Measurements from ENCODE around the gene LRP2.
A peak's percentile ranks its signal among the peaks of the same experiment; 100 is the strongest.
"Not testable (repeated sequence)": the region's sequence is repeated elsewhere in the genome, so short reads cannot be mapped to it uniquely, and the experiment has no call there.

Gene LRP2

DNA sequence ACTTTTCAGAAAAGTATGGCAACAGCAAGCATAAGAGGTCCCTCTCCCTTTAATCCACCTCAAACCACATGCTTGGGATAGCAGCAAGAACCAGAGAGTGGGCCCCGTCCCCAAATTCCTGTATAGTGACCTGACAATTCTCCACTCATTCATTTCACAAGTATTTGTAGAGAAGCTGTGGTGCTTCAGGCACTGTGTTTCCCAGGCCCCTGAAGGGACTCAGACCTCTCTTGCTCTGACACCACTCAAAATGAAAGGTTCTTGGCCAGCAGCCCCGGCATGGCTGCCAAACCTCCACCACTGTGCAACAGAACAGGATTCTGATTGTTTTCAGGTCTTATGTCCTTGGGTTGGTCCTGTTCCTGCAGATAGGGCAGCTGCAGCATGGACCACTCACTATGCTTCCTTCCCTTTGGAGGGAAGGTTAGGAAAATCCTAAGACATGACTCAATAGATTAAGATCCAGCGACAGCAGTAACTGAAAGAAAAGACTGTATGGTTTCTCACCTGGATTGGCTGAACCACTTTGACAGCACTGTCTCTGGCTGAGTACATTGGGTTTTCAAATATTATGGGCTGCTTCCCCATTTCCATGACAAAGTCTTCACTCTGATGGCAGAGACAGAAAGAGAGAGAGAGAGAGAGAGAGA, 225.3 kb downstream of the LRP2 start:
- TF ChIP-seq, protein P1, sequence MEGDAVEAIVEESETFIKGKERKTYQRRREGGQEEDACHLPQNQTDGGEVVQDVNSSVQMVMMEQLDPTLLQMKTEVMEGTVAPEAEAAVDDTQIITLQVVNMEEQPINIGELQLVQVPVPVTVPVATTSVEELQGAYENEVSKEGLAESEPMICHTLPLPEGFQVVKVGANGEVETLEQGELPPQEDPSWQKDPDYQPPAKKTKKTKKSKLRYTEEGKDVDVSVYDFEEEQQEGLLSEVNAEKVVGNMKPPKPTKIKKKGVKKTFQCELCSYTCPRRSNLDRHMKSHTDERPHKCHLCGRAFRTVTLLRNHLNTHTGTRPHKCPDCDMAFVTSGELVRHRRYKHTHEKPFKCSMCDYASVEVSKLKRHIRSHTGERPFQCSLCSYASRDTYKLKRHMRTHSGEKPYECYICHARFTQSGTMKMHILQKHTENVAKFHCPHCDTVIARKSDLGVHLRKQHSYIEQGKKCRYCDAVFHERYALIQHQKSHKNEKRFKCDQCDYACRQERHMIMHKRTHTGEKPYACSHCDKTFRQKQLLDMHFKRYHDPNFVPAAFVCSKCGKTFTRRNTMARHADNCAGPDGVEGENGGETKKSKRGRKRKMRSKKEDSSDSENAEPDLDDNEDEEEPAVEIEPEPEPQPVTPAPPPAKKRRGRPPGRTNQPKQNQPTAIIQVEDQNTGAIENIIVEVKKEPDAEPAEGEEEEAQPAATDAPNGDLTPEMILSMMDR (IDR thresholded peaks at IDR 0.05; ENCODE audit: low read depth, low read length), result no peak
- TF ChIP-seq POLR2A (IDR thresholded peaks at IDR 0.05; ENCODE audit: extremely low read depth, insufficient read length) (no peak), MYC (IDR thresholded peaks at IDR 0.05; ENCODE audit: low read depth, low read length) (no peak)
- TF ChIP-seq, protein P2, sequence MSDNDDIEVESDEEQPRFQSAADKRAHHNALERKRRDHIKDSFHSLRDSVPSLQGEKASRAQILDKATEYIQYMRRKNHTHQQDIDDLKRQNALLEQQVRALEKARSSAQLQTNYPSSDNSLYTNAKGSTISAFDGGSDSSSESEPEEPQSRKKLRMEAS (IDR thresholded peaks at IDR 0.05; ENCODE audit: low read depth, low read length), result no peak
- no peak for DNase-seq (ENCODE audit: low read depth)

DNA sequence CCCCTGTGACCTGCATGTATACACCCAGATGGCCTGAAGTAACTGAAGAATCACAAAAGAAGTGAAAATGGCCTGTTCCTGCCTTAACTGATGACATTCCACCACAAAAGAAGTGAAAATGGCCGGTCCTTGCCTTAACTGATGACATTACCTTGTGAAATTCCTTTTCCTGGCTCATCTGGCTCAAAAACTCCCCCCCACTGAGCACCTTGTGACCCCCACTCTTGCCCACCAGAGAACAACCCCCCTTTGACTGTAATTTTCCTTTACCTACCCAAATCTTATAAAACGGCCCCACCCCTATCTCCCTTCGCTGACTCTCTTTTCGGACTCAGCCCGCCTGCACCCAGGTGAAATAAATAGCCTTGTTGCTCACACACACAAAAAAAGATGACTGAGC, 225.9 kb downstream of the LRP2 start:
- not testable (repeated sequence) for H3K4me3 ChIP-seq (ENCODE audit: low read depth, low read length)

More for the DNA sequence above, 225.3 kb downstream of the LRP2 start:
- H3K4me3 ChIP-seq (ENCODE audit: low read depth, low read length), result no peak overlapping the region

DNA sequence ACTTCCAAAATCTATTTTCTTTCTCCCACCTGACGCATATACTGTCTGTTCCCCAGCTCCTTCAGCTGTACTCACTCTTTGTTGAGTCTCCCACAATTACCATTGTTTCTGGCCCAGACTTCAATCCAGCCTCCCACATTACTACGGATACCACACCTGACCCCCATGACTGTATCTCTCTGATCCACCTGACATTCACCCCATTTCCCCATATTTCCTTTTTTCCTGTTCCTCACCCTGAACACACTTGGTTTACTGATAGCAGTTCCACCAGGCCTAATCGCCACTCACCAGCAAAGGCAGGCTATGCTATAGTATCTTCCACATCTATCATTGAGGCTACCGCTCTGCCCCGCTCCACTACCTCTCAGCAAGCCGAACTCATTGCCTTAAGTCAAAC, 228.1 kb downstream of the LRP2 start:
- not testable (repeated sequence) for H3K4me3 ChIP-seq (ENCODE audit: low read depth, low read length); DNase-seq (ENCODE audit: low read depth)

More for the DNA sequence above, 225.9 kb downstream of the LRP2 start:
- not testable (repeated sequence) for DNase-seq (ENCODE audit: low read depth)

DNA sequence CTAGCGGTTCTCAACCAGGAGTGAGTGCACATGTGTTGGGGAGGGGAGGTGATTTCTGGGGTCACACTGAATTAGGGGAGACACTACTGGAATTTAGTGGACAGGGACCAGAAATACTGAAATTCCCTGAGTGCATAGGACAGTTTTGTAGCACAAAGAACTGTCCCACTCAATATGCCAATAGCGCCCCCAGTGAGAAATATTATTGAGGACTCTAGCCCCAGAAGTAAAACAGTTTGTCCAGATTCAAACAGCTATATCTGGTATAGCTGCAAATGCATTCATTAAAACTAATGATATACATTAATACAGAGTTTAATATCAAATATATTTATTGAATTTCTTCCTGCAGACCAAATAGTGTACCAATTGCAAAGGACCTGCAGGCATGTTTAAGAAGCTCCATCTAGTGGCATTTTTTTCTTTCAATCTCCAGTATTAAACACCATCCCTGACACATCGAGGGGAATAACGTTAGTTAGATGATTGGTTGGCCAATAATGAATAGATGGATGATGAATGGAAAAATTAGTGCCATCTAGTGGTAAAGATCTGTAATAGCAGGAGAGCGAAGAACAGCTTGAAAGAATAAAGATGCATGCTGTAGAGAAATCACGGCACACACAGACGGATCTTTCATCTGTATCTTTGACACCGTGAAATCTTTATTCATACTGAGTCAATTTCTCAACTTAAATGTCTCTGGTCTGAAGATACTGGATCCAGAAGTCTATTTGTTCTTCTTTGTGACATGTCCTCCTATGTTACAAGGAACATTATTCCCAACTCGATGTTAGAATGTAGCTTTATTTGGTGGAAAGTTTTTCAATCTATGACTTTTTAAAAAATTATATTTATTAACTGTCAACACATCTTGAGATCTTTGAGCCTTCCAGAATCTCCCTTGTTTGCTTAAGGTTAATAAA, 230.5 kb downstream of the LRP2 start:
- H3K4me3 ChIP-seq (ENCODE audit: low read depth, low read length), result no peak overlapping the region
- DNase-seq (ENCODE audit: low read depth), result peak; percentile 80
- no peak for TF ChIP-seq MYC (IDR thresholded peaks at IDR 0.05; ENCODE audit: low read depth, low read length)
- TF ChIP-seq, protein P1 (IDR thresholded peaks at IDR 0.05; ENCODE audit: low read depth, low read length), result peak; percentile 71
- TF ChIP-seq, protein P2 (IDR thresholded peaks at IDR 0.05; ENCODE audit: low read depth, low read length), result no peak

DNA sequence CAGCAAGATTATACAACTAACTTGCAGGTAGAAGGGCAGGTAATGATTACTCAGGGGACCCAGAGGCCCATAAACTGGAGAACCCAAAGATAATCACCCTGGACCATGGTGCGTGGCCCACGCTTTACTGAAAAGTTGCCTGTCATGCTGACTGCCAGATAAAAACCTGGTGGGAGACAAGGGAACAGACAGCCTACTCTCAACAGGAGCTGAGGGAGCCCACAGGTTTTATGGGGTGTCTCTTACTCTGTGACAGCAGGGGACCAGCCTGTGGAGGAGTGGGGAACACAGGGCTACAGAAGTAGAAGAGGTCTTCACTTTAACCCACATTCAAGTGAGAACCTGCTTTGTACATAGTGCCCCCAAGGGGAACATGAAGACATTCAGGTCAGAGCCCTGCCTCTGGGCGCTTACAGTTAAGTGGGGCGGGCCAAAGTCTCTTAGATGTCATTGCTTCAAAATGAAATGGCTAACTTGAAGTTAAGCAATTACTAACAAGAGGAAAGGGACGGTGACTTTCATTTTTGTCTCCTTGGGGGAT, 232.6 kb downstream of the LRP2 start:
- TF ChIP-seq, protein P1 (IDR thresholded peaks at IDR 0.05; ENCODE audit: low read depth, low read length), result peak; percentile 5
- TF ChIP-seq POLR2A (IDR thresholded peaks at IDR 0.05; ENCODE audit: extremely low read depth, insufficient read length), result no peak
- no peak overlapping the region for H3K4me3 ChIP-seq (ENCODE audit: low read depth, low read length)
- DNase-seq (ENCODE audit: low read depth), result peak; percentile 55

DNA sequence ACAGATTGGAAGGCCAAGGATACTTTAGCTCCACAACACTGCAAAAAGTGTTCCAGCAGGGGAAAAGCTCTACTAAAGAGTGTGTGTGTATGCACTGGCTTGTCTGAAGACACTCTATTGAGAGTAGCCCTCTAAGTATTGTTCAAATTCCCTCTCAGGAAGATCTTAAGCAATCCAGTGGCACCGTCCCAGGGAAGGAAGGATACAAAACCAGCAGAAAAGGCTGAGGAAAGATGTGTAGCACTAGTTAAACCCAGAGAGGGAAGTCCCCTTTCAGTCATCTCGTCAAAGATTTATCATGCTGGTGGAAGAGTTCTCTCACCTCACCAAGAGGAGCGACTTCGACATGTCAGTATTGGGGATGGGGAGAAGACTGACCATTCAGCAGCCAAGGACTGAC, 242.5 kb downstream of the LRP2 start:
- no peak for DNase-seq (ENCODE audit: low read depth)
- no peak overlapping the region for H3K4me3 ChIP-seq (ENCODE audit: low read depth, low read length)
- no peak for TF ChIP-seq POLR2A (IDR thresholded peaks at IDR 0.05; ENCODE audit: extremely low read depth, insufficient read length)
- TF ChIP-seq, protein P1 (IDR thresholded peaks at IDR 0.05; ENCODE audit: low read depth, low read length), result no peak
- no peak for TF ChIP-seq MYC (IDR thresholded peaks at IDR 0.05; ENCODE audit: low read depth, low read length)
- TF ChIP-seq, protein P2 (IDR thresholded peaks at IDR 0.05; ENCODE audit: low read depth, low read length), result no peak

Data from NB4 (cell line).